Adrenal gland (tissue), 12 donors: ENCODE data around the gene NFKBIE. TPM values are rescaled to one million over a fixed set of nuclear protein-coding genes. Genes with fewer than 3 reads are reported as not detected.

ENCODE experiments used
- DNase-seq, 7 donors: peaks; one replicate each; pipeline ENCODE4 v3.0.0-alpha.2; 2019 to 2020
- H3K27ac ChIP-seq, 5 donors: fragments of 200-600 bp; sonication (generic) in 4 of 5; 1 replicate in 3 of 5; 2 replicates in 2 of 5; pipeline versions ENCODE4 v1.5.1 to v1.8.0; 2016 to 2020; ENCODE audit warnings: mild to moderate bottlenecking in 1 of 5
- H3K27me3 ChIP-seq: fragments of 200-600 bp; 2 replicates; pipeline ENCODE4 v1.8.0; 2021
- H3K36me3 ChIP-seq, 2 donors: fragments of 200-600 bp; replicated peaks in 1 of 2; 1 replicate in 1 of 2; 2 replicates in 1 of 2; pipeline versions ENCODE4 v1.5.1 to v1.8.0; 2018 to 2022
- H3K4me1 ChIP-seq, 2 donors: fragments of 200-600 bp; replicated peaks in 1 of 2; 1 replicate in 1 of 2; 2 replicates in 1 of 2; pipeline versions ENCODE4 v1.5.1 to v1.8.0; 2018 to 2021
- H3K4me3 ChIP-seq, 4 donors: fragments of 200-600 bp; sonication (generic) in 3 of 4; one replicate each; pipeline ENCODE4 v1.5.1; 2016 to 2018
- H3K9me3 ChIP-seq, 3 donors: fragments of 200-600 bp; sonication (generic) in 1 of 3; replicated peaks in 1 of 3; 1 replicate in 2 of 3; 2 replicates in 1 of 3; pipeline versions ENCODE4 v1.5.1 to v1.8.0; 2016 to 2021
- POLR2A ChIP-seq, 2 donors: fragments of 450-650 bp; IDR thresholded peaks; one replicate each; pipeline ENCODE4 v1.6.1; 2017; ENCODE audit warnings: antibody characterized with exemption in 2 of 2, mild to moderate bottlenecking in 2 of 2, moderate library complexity in 1 of 2
- WGBS, 4 donors: extraction: QIAGEN DNeasy Blood & Tissue Kit in 2 of 4; methylation state at CpG; one replicate each; pipeline versions ENCODE4 v1.1.5 to v1.1.7; 2013 to 2017; 5-methylcytosine and 5-hydroxymethylcytosine counted together
- intact Hi-C, 2 donors: fragments of 100-400 bp; cut with DNase I; formaldehyde crosslinking; loops; one replicate each; pipeline versions ENCODE4 v1.14.1 to v1.15.0; 2022 to 2023
- polyA plus RNA-seq, 3 donors: library from polyadenylated mRNA; stranded (reverse); fragments of 200-250 nt in 2 of 3; fragments of 350-450 nt in 1 of 3; fragmentation: Illumina TruSeq in 1 of 3; extraction: RNeasy Lipid Tissue Mini Kit (QIAGEN cat#74804) in 1 of 3; gene quantifications; one replicate each; pipeline ENCODE4 v1.2.3, GENCODE V29; 2013 to 2014
- total RNA-seq, 9 donors: library from RNA; depleted of rRNA in 4 of 9; stranded (reverse); fragments of >200 nt in 4 of 9; fragments of 120-200 nt in 1 of 9; fragmentation: NEBNext Ultra II Directional in 1 of 9; extraction: Animal tissue kit (Norgen Biotek cat#: 25700) in 1 of 9; gene quantifications; one replicate each; pipeline versions ENCODE4 v1.1.0 to v1.2.4, GENCODE V29; 2013 to 2023
- TF ChIP-seq, protein P1 (sequence below), 6 experiments: fragments of 450-650 bp in 4 of 6; fragments of 200-600 bp in 2 of 6; sonication (generic) in 1 of 6; IDR thresholded peaks; 1 replicate in 5 of 6; 2 replicates in 1 of 6; pipeline versions ENCODE4 v1.5.1 to v1.8.0; 2016 to 2021; ENCODE audit warnings: antibody characterized with exemption in 6 of 6, mild to moderate bottlenecking in 2 of 6, moderate library complexity in 1 of 6
- donor health status: healthy with polysubstance abuse.
- donor health status: Bipolar disorder and iron deficiency.
- donor health status: DM: yes; HTN: yes; CAD: no.
- donor health status: DM: no; HTN: no; CAD: no.
- donor health status: DM: no; HTN: no; CAD: no.
- donor health status: DM: yes; HTN: yes; CAD: no.

Gene NFKBIE
- total and polyA plus RNA-seq, 12 donors: 4.8 to 31.2 (median 10.4) TPM

DNA sequence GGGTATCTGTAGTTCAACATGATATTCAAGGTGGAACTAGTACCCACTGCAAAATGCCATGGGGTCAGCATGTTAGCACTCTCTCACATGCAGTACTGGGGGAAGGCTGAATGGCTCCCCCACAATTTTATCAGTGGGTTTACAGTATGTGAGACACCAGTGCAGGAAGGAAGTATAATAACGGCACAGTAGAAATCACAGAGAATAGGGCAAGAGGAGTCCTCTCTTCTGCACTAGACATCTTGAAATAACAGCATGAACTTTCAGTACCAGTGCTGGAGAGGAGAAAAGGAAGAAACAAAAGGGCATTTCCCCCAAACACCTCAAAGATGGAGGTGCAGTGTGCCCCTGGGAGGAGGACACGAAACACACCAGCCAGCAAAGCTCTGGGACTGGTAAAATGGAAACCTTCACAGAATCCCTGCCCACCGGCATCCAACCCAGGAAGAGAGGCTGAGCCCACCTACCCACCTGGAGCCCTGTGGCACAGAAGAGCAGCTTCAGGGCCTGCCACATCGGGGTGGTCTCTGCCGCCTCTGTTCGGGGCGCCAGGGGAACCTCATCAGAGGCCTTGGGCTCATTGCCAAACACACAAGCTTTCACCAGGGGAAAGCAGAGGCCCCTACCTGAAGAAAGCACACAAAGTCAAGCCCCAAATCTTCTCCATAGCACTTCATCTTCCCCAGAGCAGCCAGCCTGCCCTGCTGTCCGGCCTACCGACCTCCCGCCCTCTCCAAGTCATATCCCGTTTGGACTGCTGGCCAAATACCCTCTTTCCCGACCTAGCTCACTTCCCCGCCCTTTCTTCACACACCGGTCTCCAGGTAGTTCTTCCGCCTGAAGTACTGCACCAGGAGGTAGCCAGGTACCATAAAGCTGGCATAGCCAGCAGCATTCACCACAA lies 9.2 kb downstream of the NFKBIE start:
- DNase-seq: peak in 1 of 7 donors; percentile 27
- no peaks in the 10 kb centered on the region for H3K9me3 ChIP-seq
- peaks cover 0 to 51% of the 10 kb centered on the region in 2 donors for H3K36me3 ChIP-seq
- H3K4me1 ChIP-seq: peaks cover 13 to 29% of the 10 kb centered on the region in 2 donors
- peak overlapping the region in 3 of 4 donors; percentile 4 to 100 (median 92) for H3K4me3 ChIP-seq
- WGBS, 4 donors: 19 to 31% (median 21%) methylated on average over 11 to 15 of the region's 15 CpGs
- TF ChIP-seq, protein P1, sequence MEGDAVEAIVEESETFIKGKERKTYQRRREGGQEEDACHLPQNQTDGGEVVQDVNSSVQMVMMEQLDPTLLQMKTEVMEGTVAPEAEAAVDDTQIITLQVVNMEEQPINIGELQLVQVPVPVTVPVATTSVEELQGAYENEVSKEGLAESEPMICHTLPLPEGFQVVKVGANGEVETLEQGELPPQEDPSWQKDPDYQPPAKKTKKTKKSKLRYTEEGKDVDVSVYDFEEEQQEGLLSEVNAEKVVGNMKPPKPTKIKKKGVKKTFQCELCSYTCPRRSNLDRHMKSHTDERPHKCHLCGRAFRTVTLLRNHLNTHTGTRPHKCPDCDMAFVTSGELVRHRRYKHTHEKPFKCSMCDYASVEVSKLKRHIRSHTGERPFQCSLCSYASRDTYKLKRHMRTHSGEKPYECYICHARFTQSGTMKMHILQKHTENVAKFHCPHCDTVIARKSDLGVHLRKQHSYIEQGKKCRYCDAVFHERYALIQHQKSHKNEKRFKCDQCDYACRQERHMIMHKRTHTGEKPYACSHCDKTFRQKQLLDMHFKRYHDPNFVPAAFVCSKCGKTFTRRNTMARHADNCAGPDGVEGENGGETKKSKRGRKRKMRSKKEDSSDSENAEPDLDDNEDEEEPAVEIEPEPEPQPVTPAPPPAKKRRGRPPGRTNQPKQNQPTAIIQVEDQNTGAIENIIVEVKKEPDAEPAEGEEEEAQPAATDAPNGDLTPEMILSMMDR (IDR thresholded peaks at IDR 0.05): no peak
- TF ChIP-seq POLR2A (IDR thresholded peaks at IDR 0.05): no peak
- H3K27me3 ChIP-seq: no peaks in the 10 kb centered on the region
- peak overlapping the region in 4 of 5 donors; percentile 70 to 98 (median 88) for H3K27ac ChIP-seq
- intact Hi-C loops: no loop called here

DNA sequence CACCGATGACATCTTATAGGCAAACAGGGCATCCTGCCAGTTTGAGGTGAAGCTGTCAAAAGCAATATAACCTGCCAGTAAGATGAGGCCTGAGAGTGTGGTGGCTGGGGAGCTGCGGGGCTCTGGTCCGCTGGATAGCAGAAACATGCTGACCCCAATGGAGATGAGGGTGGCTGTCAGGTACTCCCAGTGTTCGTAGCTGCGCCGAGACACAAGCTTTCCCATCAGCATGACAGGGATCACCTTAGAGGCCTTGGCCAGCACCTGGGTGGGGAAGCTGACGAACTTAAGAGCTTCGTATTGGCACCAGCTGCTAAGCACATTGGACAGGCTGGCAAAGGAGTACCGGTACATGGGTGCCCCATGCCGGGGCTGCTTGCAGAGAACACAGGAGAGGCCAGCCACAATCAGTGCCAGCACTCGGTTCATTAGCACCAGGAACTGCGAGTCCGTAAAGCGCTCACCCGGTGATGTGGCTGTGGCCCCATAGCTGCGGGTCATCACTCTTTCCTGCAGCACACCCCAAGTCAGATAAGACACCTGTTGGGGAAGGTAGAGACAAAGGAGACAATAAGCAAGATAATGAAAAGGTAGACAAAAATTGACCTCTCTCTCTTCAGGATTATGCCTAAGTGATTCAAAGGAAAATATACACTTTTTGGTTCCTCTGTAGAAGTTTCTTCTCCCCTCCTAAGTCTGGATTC lies 10.1 kb downstream of the NFKBIE start:
- 52 to 72% (median 64%) methylated on average over 14 to 16 of the region's 16 CpGs for WGBS, 4 donors
- peak in 1 of 7 donors; percentile 44 for DNase-seq
- Histone ChIP-seq H3K9me3 (no peaks in the 10 kb centered on the region), H3K4me3 (no peak overlapping the region), H3K27ac (peak overlapping the region in 2 of 5 donors; percentile 85 to 92), H3K27me3 (no peaks in the 10 kb centered on the region), H3K36me3 (peaks cover 0 to 59% of the 10 kb centered on the region in 2 donors), H3K4me1 (peaks cover 13 to 37% of the 10 kb centered on the region in 2 donors)
- TF ChIP-seq, protein P1 (IDR thresholded peaks at IDR 0.05): no peak
- no peak for TF ChIP-seq POLR2A (IDR thresholded peaks at IDR 0.05)
- intact Hi-C loops: no loop called here

DNA sequence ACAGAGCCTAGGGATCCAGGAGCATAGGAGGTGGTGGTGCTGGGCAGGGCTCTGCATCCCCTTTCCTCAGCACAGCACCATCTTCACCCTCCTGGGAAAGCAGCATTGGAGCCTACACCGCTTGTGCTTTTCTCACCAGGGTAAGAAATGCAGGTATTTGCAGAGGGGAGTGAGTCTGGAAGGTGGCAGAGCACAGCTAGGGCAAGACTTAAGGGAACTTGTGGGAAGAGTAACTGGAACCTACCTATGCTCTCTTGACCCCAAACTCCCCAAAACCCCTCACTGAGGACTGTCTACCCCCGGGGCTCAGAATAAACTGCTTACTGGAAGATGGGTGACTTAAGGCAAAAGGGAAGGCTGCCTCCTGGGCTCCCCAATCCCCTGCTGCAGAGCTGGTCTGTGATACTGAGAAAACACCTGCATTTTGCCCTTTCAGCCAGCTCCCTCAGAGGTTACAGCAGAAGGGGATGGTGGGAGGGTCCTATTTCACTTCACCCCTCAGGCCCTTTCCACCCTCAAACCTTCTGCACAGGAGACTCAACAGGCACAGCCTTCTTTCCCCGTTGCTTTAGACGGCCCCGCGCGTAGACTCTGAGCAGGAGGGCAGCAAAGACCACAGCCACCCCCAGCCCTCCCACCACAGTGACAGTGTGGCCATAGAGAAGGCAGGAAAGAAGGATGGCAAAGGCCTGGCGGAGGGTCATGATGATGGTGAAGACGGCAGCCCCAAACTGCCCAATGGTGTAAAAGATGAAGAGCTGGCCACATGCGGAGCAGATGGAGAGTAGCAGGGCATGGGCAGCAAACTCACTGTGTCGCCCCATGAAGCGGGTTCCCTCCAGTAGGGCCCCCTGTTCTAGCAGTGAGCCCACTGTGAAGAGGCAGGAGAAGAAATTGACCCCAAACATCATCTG lies 10.9 kb downstream of the NFKBIE start:
- H3K36me3 ChIP-seq: peaks cover 0 to 61% of the 10 kb centered on the region in 2 donors
- peaks cover 13 to 45% of the 10 kb centered on the region in 2 donors for H3K4me1 ChIP-seq
- no peak for DNase-seq
- TF ChIP-seq POLR2A (IDR thresholded peaks at IDR 0.05): no peak
- TF ChIP-seq, protein P1 (IDR thresholded peaks at IDR 0.05): no peak
- H3K9me3 ChIP-seq: no peaks in the 10 kb centered on the region
- no peaks in the 10 kb centered on the region for H3K27me3 ChIP-seq
- H3K27ac ChIP-seq: no peak overlapping the region
- intact Hi-C loops: no loop called here
- WGBS, 4 donors: 71 to 85% (median 76%) methylated on average over 12 of the region's 12 CpGs
- no peak overlapping the region for H3K4me3 ChIP-seq
